Fibroblast of the aortic adventitia (primary cell): ENCODE results near the gene PNPLA4. TPM values are rescaled to one million over a fixed set of nuclear protein-coding genes. Genes with fewer than 3 reads are reported as not detected.
A peak's percentile ranks its signal among the peaks of the same experiment; 100 is the strongest.

Experiments used
- DNase-seq: peaks from one replicate; pipeline ENCODE4 v3.0.0-alpha.2; 2010; ENCODE audit warnings: low read depth
- H3K4me3 ChIP-seq: 2 replicates; pipeline ENCODE4 v1.5.1; 2011; ENCODE audit warnings: low read depth, mild to moderate bottlenecking, control low read depth, low read length, moderate library complexity
- CTCF ChIP-seq: IDR thresholded peaks from 2 replicates; pipeline ENCODE4 v1.5.1; 2011; ENCODE audit warnings: mild to moderate bottlenecking, low read length, control low read depth, inconsistent platforms; ENCODE audit not compliant: insufficient read depth
- total RNA-seq: library from RNA; depleted of rRNA; stranded (reverse); fragments of >200 nt; gene quantifications from 2 replicates; pipeline ENCODE4 v1.2.3, GENCODE V29; 2012; ENCODE audit warnings: low replicate concordance

Gene PNPLA4
- total RNA-seq, 1 donor: 14.2 TPM

GRCh38 chrX:7948483-7948882 lies 21.3 kb upstream of the PNPLA4 start:
- no peak overlapping the region for H3K4me3 ChIP-seq
- DNase-seq: no peak
- no peak for TF ChIP-seq CTCF

- TF ChIP-seq CTCF: no peak
- DNase-seq: no peak
- H3K4me3 ChIP-seq: no peak overlapping the region
These were observed 19.7 kb upstream of the PNPLA4 start for GRCh38 chrX:7946960-7947359.

GRCh38 chrX:7943600-7944245 lies 16.5 kb upstream of the PNPLA4 start:
- DNase-seq: no peak
- no peak for TF ChIP-seq CTCF
- H3K4me3 ChIP-seq: no peak overlapping the region

GRCh38 chrX:7941390-7942042 lies 14.3 kb upstream of the PNPLA4 start:
- peak; percentile 39 for TF ChIP-seq CTCF
- no peak overlapping the region for H3K4me3 ChIP-seq
- DNase-seq: peak; percentile 7

- no peak for TF ChIP-seq CTCF
- H3K4me3 ChIP-seq: no peak overlapping the region
- DNase-seq: no peak
These were observed 6.8 kb upstream of the PNPLA4 start for GRCh38 chrX:7934026-7934425.

- H3K4me3 ChIP-seq: peak overlapping the region; percentile 68
- no peak for TF ChIP-seq CTCF
- DNase-seq: no peak
These were observed 327 bp downstream of the PNPLA4 start for GRCh38 chrX:7926914-7927258.
